SJSA1 (cell line): Measurements from ENCODE around the gene PRPF38B. TPM values are rescaled to one million over a fixed set of nuclear protein-coding genes. Genes with fewer than 3 reads are reported as not detected.

ENCODE experiments used
- DNase-seq, 2 experiments: peaks; one replicate each; pipeline ENCODE4 v3.0.0-alpha.2; 2015 to 2020; ENCODE audit warnings: low spot score in 2 of 2, low read depth in 1 of 2
- H3K27ac ChIP-seq: fragments of 250-450 bp; sonication (Bioruptor Pico); 2 replicates; pipeline ENCODE4 v1.5.1; 2020; ENCODE audit warnings: mild to moderate bottlenecking, moderate library complexity
- H3K27me3 ChIP-seq: fragments of 250-450 bp; sonication (Bioruptor Pico); replicated peaks from 2 replicates; pipeline ENCODE4 v1.5.1; 2020; ENCODE audit warnings: mild to moderate bottlenecking, moderate library complexity
- H3K36me3 ChIP-seq: fragments of 250-450 bp; sonication (Bioruptor Pico); 2 replicates; pipeline ENCODE4 v1.5.1; 2020; ENCODE audit warnings: mild to moderate bottlenecking
- H3K4me1 ChIP-seq: fragments of 250-450 bp; sonication (Bioruptor Pico); replicated peaks from 2 replicates; pipeline ENCODE4 v1.6.1; 2021; ENCODE audit warnings: mild to moderate bottlenecking
- H3K4me3 ChIP-seq: fragments of 250-450 bp; sonication (Bioruptor Pico); 2 replicates; pipeline ENCODE4 v1.5.1; 2020; ENCODE audit warnings: mild to moderate bottlenecking
- H3K9me3 ChIP-seq: fragments of 250-450 bp; sonication (Bioruptor Pico); replicated peaks from 2 replicates; pipeline ENCODE4 v1.5.1; 2020; ENCODE audit warnings: mild to moderate bottlenecking
- total RNA-seq: library from RNA; depleted of rRNA; stranded (reverse); fragments of >200 nt; shearing (Covaris generic); gene quantifications from 2 replicates; pipeline ENCODE4 v1.2.3, GENCODE V29; 2014; rRNA removed

PRPF38B gene
- total RNA-seq, result 9.1 and 22.1 TPM in 2 replicates

GRCh38 chr1:108691942-108692723 lies at the start of gene PRPF38B:
Gene PRPF38B (plus strand): TSS chr1:108692310. CDS start chr1:108692592, 282 bp downstream.
- DNase-seq, result peak; percentile 92 to 96
- Histone ChIP-seq H3K4me1 (peaks cover 4% of the 10 kb centered on the region; the same call in 1 of the 2 replicates), H3K4me3 (peak within 1 kb of the TSS; percentile 81), H3K36me3 (peaks cover 47% of the 10 kb centered on the region), H3K27me3 (no peaks in the 10 kb centered on the region), H3K27ac (peak within 1 kb of the TSS; percentile 96), H3K9me3 (no peaks in the 10 kb centered on the region)

GRCh38 chr1:108643492-108644335 lies 48.4 kb upstream of the PRPF38B start:
- DNase-seq, result peak in 1 of 2 experiments; percentile 36
- no peak overlapping the region for H3K4me3 ChIP-seq
- H3K36me3 ChIP-seq, result no peaks in the 10 kb centered on the region
- no peak overlapping the region for H3K27ac ChIP-seq
- no peaks in the 10 kb centered on the region for H3K4me1 ChIP-seq
- no peaks in the 10 kb centered on the region for H3K9me3 ChIP-seq
- H3K27me3 ChIP-seq, result no peaks in the 10 kb centered on the region

- H3K9me3 ChIP-seq, result no peaks in the 10 kb centered on the region
- H3K4me1 ChIP-seq, result no peaks in the 10 kb centered on the region
- no peak overlapping the region for H3K27ac ChIP-seq
- DNase-seq, result no peak
- H3K4me3 ChIP-seq, result no peak overlapping the region
- H3K36me3 ChIP-seq, result no peaks in the 10 kb centered on the region
- H3K27me3 ChIP-seq, result no peaks in the 10 kb centered on the region
Observed at GRCh38 chr1:108644984-108645383, 47.1 kb upstream of the PRPF38B start.

- no peaks in the 10 kb centered on the region for H3K4me1 ChIP-seq
- H3K27ac ChIP-seq, result no peak overlapping the region
- H3K4me3 ChIP-seq, result no peak overlapping the region
- DNase-seq, result no peak
- no peaks in the 10 kb centered on the region for H3K9me3 ChIP-seq
- H3K27me3 ChIP-seq, result no peaks in the 10 kb centered on the region
- H3K36me3 ChIP-seq, result no peaks in the 10 kb centered on the region
Observed at GRCh38 chr1:108645564-108646184, 46.4 kb upstream of the PRPF38B start.

GRCh38 chr1:108646265-108646647 lies 45.9 kb upstream of the PRPF38B start:
- Histone ChIP-seq H3K36me3 (no peaks in the 10 kb centered on the region), H3K9me3 (no peaks in the 10 kb centered on the region)

GRCh38 chr1:108646648-108647269 lies 45.4 kb upstream of the PRPF38B start:
- Histone ChIP-seq H3K27me3 (no peaks in the 10 kb centered on the region), H3K4me3 (no peak overlapping the region), H3K4me1 (no peaks in the 10 kb centered on the region), H3K9me3 (no peaks in the 10 kb centered on the region), H3K27ac (no peak overlapping the region), H3K36me3 (no peaks in the 10 kb centered on the region)
- peak in 1 of 2 experiments; percentile 11 for DNase-seq

More at GRCh38 chr1:108646265-108646647, 45.9 kb upstream of the PRPF38B start:
- no peak for DNase-seq
- Histone ChIP-seq H3K27ac (no peak overlapping the region), H3K27me3 (no peaks in the 10 kb centered on the region), H3K4me3 (no peak overlapping the region), H3K4me1 (no peaks in the 10 kb centered on the region)

- Histone ChIP-seq H3K4me3 (no peak overlapping the region), H3K4me1 (no peaks in the 10 kb centered on the region), H3K9me3 (no peaks in the 10 kb centered on the region), H3K27me3 (0 out of 2 replicates have a peak, but pooled peaks cover 9% of the 10 kb centered on the region), H3K27ac (no peak overlapping the region), H3K36me3 (no peaks in the 10 kb centered on the region)
- DNase-seq, result no peak
Observed at GRCh38 chr1:108653431-108654105, 38.5 kb upstream of the PRPF38B start.

- H3K36me3 ChIP-seq, result no peaks in the 10 kb centered on the region
- no peak overlapping the region for H3K4me3 ChIP-seq
- H3K4me1 ChIP-seq, result peaks cover 6% of the 10 kb centered on the region
- DNase-seq, result no peak
- no peak overlapping the region for H3K27ac ChIP-seq
- H3K27me3 ChIP-seq, result peaks cover 11% of the 10 kb centered on the region
- H3K9me3 ChIP-seq, result peaks cover 3% of the 10 kb centered on the region; the same call in 1 of the 2 replicates
Observed at GRCh38 chr1:108657356-108658080, 34.6 kb upstream of the PRPF38B start.

GRCh38 chr1:108661030-108661609 lies 31.0 kb upstream of the PRPF38B start, which contains the start of gene HENMT1:
Gene HENMT1 (minus strand): TSS chr1:108661093. CDS start chr1:108659884, 1,209 bp downstream.
- peak in 1 of 2 experiments; percentile 16 for DNase-seq
- Histone ChIP-seq H3K27ac (no peak within 1 kb of the TSS), H3K9me3 (peaks cover 3% of the 10 kb centered on the region; the same call in 1 of the 2 replicates), H3K4me1 (peaks cover 6% of the 10 kb centered on the region), H3K4me3 (peak within 1 kb of the TSS; percentile 36), H3K27me3 (peaks cover 13% of the 10 kb centered on the region), H3K36me3 (no peaks in the 10 kb centered on the region)

- no peak for DNase-seq
- peaks cover 6% of the 10 kb centered on the region for H3K4me1 ChIP-seq
- no peak overlapping the region for H3K4me3 ChIP-seq
- no peak overlapping the region for H3K27ac ChIP-seq
- peaks cover 3% of the 10 kb centered on the region; the same call in 1 of the 2 replicates for H3K9me3 ChIP-seq
- H3K36me3 ChIP-seq, result no peaks in the 10 kb centered on the region
- peaks cover 7% of the 10 kb centered on the region for H3K27me3 ChIP-seq
Observed at GRCh38 chr1:108663074-108663473, 29.0 kb upstream of the PRPF38B start.

- no peaks in the 10 kb centered on the region for H3K36me3 ChIP-seq
- DNase-seq, result no peak
- H3K4me1 ChIP-seq, result peaks cover 6% of the 10 kb centered on the region
- H3K27ac ChIP-seq, result no peak overlapping the region
- H3K4me3 ChIP-seq, result no peak overlapping the region
- H3K27me3 ChIP-seq, result peaks cover 7% of the 10 kb centered on the region
- peaks cover 3% of the 10 kb centered on the region; the same call in 1 of the 2 replicates for H3K9me3 ChIP-seq
Observed at GRCh38 chr1:108664481-108664880, 27.6 kb upstream of the PRPF38B start.

- Histone ChIP-seq H3K4me1 (peaks cover 6% of the 10 kb centered on the region), H3K9me3 (peaks cover 3% of the 10 kb centered on the region; the same call in 1 of the 2 replicates), H3K27me3 (peaks cover 7% of the 10 kb centered on the region), H3K4me3 (no peak overlapping the region), H3K36me3 (no peaks in the 10 kb centered on the region), H3K27ac (no peak overlapping the region)
- no peak for DNase-seq
Observed at GRCh38 chr1:108665067-108665466, 27.0 kb upstream of the PRPF38B start.
